DMS53 treated with DMSO at 0.1 percent for 48 hours (cell line): ENCODE measurements around the gene LTN1.
"Not testable (repeated sequence)": the region's sequence is repeated elsewhere in the genome, so short reads cannot be mapped to it uniquely, and the experiment has no call there.

Experiments used
- DNase-seq: peaks from one replicate; lab custom pipeline; 2025; ENCODE audit not compliant: unreplicated experiment; lab: John Stamatoyannopoulos, UW

The LTN1 gene

DNA sequence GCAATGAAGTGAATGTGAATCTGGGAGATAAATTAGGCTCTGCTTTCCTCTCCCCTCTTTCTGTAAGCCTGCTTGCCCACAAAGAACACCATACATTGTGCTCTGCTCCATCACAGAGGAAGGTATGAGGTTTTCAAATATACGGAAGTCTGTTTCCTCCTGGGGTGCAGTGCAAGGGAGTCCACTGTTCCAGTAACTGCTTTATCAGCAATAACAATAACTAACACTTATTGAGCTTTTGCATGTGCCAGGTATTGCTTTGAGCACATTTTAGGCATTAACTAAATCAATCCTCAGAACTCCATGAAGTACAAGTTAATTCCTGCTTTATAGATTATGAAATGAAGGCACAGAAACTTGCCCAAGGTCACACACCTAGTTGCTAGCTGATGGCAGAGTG is 10.0 kb downstream of the LTN1 start:
- DNase-seq = no peak

DNA sequence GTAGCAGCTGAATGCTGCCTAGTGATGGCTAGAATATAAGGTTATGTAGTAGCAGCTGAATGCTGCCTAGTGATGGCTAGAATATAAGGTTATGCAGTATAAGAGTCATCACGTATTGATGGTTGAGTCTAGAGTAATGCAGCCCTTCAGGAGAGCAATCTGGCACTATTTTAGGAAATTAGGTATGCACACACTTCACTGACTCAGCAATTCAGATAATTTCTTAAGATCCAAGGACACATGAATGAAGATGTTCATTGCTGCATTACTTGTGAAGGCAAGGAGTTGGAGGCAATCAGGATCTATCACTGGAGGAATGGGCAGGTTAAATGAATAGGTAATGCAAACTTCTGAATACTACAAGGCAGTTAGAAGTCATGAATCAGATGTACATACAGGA is 13.6 kb downstream of the LTN1 start:
- no peak for DNase-seq

DNA sequence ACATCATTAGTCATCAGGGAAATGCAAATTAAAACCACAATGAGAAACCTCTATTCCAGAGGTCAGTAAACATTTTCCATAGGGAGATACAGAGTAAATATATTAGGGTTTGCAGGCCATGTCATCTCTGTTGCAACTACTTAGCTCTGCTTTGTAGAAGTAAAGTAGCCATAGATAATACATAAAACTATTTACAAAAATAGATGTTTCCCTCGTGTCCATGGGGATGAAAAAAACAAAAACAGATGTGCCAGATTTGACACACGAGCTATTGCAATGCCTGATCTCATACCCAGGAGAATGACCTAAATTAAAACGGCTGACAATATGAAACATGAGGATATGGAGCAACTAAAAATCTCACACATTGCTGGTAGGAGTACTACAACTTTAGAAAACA is 17.3 kb downstream of the LTN1 start:
- DNase-seq = no peak

DNA sequence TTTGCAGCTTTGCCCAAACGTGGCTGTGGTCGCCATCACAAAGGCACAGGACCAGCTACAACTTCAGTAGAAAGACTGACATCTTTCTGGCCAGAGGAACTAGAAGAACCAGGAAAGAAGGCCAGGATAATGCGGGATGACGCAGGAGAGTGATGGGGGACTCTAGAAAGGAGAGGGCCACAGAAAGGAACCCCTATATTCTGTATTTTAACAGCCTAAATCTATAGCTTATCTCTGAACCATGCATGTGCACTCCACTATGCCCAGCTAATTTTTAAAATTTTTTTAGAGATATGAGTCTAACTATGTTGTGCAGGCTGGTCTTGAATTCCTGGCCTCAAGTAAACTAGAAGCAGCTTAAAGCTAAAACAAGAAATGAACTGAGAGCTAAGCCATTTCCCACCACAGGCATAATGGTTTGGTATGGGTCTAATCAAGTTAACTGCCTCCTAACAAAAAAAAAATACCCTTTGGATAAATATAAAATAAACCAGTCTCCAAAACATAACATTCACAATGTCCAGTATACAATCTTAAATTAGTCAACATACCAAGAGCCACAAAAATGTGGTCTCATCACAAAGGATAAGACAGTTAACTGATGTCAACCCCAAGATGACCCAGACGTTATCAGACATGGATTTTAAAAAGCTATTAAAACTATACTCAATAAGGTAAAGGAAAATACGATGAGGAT is 18.0 kb downstream of the LTN1 start:
- DNase-seq = no peak

DNA sequence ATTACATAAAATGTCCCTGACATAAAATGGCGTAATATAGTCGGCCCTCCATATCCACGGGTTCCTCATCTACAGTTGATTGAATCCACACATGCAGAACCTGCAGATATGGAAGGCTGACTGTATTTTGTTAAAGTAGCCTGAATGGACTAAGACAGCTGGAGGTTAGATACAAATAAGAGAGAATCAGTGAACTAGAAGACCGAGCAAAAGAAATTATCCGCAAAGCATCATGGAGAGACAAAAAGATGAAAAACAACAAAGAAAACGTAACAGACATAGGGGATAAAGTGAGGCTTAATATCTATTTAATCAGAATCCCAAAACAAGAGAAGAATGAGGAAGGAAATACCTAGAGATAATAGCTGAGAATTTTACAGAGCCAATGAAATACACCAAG is 20.3 kb downstream of the LTN1 start:
- DNase-seq = no peak

DNA sequence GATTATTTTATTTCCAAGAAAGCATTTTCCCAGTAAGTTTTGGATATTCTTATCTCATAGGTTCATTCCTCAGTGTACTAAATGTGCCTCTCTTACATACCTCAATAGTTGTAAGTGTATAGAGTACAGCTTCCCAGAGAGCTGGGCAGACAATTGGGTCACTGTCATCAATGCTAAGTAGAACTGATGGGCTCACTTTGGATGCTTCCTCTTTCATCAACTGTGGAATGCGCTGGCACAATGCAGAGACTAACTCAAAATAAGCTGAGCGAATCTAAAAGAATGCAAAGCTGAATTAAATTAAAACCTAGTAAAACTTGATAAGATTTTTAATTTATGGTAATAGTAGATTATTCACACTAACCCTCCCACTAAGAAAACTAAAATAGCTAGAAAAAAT is 21.5 kb downstream of the LTN1 start:
- no peak for DNase-seq

DNA sequence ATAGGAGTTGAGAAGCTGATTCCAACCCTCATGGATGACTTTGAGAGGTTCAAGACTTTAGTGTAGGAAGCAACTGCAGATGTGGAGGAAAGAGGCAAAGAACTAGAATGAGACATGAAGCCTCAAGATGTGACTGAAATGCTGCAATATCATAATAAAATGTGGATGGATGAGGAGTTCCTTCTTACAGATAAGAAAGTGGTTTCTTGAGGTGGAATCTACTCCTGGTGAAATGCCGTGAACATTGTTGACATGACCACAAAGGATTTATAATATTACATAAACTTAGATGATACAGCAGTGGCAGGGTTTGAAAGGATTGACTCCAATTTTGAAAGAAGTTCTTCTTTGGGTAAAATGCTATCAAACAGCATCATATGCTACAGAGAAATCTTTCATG is 28.8 kb downstream of the LTN1 start:
- DNase-seq = no peak

DNA sequence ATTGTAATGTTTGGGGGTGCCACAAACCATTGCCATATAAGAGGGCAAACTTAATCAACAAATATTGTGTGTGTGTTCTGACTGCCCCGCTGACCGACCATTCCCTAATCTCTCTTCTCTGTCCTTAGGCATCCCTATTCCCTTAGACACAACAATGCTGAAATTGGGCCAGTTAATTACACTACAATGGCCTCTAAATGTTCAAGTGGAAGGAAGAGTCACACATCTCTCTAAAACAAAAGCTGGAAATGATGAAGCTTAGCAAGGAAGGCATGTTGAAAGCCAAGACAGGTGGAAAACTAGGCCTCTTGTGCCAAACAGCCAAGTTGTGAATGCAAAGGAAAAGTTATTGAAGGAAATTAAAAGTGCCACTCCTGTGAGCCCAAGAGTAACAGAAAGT is 30.2 kb downstream of the LTN1 start:
- no peak for DNase-seq

DNA sequence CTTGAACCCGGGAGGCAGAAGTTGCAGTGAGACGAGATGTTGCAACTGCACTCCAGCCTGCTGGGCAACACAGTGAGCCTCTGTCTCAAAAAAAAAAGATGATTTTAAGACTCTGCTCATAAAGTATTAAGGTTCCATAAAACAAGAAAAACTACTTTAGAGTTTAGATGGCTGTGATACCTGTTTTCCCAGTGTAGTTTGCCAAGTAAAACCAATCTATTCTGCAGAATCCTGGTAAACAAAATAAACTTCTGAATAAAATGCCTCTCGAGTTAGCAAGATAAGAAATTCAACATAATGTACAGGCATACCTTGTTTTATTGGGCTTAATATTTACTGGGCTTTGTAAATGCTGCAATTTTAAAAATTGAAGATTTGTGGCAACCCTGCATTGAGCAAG is 30.8 kb downstream of the LTN1 start:
- no peak for DNase-seq

DNA sequence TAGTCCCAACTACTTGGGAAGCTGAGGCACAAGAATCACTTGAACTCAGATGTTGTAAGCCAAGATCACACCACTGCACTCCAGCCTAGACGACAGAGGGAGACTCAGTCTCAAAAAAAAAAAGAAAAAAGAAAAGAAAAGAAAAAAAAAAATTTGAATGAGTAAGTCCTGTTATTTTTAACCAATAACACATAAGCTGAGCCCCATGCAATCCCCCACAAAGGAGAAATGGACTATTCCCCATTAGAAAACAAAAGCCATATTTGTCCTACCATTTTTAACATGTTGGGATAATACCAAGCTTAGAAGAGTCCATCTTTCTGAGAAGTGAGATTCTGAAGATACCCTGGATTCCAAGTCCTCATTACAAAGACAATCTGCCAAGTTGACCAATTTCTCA is 32.4 kb downstream of the LTN1 start:
- no peak for DNase-seq

DNA sequence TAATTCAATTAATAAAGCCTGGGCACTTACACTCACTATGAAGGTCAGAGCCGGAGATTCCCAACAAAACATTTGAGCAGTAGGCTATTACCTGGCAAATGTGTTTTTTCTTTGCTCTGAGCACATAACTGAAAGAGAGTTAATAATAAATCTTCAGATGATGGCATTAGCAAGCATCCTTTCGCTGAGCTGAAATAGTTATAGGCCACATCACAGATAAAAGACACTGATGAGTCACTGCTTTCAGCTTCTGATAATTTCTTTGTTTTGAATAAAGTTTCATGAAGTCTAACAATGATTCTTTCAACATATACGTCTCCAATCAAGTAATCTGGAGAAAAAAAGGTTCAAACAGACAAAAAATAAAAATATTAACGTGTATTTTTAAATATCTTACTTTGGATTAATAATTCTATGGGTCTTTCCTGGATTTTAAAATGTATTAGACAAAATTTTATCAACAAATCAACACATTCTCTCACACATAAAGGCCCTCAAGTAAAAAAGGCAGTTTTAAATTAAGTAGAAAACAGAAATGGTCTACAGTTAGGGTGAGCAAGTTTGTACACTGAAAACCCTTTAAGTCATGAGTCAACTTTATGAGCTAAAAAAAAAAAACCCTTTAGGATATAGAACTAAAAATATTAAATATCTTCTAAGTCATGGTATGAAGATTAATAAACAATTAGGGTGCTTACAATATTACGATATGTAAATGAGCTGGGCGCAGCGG is 33.1 kb downstream of the LTN1 start:
- no peak for DNase-seq

DNA sequence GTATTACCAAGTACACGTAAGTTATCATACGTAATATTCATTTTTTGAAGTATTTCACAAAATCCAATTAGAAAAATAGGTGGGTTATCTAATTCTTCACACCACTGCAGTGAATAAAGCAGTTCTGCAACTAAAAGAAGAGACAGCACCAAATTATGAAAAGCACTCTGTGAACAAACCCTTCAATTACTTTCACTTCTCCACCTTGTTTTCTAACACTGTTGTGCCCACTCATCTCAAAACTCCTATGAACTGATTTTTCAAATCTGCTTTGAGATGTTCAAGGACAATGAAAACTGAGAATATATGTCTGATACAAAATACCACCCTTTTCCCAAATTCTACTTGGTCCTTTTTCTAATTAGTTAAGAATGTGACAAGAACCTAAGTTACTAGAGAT is 39.4 kb downstream of the LTN1 start:
- DNase-seq = no peak

DNA sequence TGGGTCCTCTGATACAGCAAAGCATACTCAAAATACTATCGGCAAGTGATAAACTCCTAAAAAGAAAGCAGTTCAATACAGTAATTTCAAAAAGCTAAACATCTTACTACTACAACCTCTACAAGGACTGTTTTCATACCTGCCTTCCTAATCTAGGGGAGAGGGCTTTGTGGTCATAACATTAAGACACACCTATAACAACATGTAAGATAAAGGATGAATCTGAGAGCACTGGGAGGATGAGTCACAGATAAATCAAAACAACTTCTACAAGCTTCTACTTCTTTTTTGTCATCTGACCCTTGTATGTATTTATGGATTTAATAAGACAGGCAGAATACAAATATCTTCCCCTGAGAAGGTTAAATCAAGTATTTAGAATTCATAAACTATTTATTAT is 40.0 kb downstream of the LTN1 start:
- no peak for DNase-seq

DNA sequence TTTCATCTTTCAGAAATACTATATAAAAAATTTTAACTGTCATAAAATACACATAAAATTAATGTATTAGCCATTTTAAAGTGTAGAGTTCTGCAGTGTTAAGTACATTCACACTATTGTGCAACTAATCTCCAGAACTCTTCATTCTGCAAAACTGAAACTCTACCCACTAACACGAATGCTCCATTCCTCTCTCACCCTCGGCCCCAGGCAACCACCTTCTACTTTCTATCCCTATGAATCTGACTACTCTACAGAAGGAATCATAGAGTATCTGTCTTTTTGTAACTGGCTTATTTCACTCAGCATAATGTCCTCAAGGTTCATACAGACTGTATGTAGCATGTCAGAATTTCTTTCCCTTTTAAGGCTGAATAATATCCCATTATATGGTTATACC is 43.4 kb downstream of the LTN1 start:
- DNase-seq = no peak

DNA sequence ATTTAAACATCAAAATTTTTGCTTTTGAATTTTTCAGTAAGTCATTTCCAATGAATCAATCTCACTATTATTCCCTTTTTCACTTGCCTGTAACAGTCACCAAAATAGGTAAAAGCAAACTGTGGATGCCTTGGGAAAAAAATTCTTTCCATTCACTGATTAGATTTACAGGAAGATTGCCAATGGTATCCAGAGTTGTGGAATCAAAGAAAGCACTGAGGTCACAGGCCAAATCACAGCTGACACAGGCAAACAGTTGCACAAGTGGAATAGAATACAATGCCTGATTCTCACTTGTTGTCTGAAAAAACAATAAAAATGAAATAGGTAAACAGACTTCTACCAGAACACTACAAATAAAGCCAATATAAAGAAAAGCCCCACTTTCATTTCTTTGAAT is 48.4 kb downstream of the LTN1 start:
- no peak for DNase-seq

DNA sequence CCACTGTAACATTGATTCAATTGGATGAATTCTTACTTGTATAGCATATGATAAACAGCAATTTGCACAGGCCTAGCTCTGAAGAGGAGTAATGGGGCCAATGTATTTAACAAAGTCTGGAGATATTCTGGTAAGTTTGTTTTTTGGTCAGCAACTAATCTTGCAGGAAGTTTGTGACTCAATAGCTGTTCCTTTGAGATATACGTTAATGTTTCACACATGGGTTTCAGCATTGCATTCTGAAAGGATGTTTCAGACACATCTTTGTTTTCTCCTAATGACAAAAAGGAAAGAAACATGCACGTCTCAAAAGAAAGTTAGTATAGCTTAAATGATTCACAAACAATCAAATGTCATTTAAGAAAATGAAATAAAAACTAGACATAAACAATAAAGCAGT is 49.0 kb downstream of the LTN1 start:
- DNase-seq = no peak

DNA sequence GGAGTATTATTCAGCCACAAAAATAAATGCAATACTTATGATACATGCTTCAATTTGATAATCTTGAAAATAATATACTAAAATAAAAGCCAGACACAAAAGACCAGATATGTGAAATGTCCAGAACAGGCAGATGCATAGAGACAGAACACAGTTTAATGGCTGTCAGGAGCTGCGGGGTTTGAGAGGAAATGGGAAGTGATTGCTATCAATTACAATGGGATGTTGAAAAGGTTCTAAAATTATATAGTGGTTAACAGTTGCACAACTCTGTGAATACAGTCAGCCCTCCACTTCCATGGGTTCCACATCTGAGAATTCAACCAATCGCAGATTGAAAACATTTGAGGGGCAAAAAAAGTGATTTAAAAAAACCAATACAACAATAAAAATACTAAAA is 54.0 kb downstream of the LTN1 start:
- DNase-seq = no peak

DNA sequence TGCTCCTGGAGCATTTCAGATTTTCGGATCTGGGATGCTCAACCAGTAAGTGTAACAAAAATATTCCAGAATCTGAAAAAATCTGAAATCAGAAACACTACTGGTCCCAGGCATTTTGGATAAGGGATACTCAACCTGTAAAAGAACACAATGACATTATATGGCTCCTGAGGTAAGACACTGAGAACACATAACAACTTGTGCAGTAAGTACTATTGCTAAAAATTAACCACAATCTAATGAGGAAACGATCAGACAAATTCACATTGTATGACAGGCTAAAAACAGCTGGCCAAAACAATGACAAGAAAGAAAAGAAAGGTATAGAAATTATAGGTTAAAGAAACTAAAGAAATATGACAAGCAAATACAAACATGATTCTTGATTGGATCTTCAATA is 54.9 kb downstream of the LTN1 start:
- no peak for DNase-seq

DNA sequence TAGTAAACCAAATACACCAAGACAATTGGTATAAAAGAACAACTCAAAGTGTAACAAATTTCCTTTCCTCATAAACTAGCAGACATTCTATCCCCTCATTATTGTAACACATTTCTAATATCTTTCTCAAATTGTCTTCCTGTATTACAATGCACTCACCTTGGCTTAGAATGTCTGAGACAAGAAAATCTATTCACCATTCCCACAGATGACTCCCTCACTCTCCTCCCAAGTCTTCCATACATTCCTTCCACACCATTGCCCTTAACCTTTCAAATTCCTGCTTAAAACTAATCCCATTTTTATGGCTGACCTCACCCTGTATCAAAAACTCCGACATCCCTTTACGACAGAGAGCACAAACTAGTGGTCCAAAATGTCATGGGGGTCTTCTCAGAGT is 56.0 kb downstream of the LTN1 start:
- no peak for DNase-seq

DNA sequence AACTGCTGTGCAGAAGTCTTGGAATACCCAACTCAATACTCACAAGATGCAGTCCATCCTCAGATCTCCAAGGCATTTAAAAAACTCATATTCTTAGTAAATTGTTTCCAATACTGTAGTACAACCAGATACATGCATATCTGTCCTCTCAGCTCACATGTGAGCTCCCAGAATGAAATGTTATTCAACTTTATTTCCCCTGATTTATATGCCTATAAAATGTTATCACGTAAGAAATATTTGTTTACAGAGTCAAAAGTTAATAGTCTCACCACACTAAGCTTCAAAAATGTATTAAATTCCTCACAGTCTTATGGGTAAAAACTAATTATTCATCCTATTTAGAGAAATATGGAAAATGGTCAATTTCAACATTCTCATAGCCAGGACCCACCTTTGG is 56.6 kb downstream of the LTN1 start:
- no peak for DNase-seq

DNA sequence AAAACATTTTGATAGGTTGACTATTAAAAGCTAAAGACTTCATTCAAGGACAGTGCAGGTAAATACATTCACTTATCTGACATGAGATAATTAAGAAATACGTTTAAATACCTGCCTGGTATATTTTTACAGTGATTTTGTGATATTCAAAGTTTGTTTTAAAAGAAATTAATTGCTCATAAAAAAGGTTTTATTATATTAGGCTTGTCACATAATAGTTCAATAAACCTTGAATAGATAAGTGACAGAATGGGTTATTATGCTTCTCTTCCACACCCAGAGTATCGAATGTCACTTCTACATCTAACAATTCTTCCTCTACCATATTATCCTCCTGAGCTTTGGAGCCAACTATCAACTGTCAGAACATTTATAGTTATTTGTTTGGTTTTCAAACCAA is 60.0 kb downstream of the LTN1 start:
- no peak for DNase-seq

DNA sequence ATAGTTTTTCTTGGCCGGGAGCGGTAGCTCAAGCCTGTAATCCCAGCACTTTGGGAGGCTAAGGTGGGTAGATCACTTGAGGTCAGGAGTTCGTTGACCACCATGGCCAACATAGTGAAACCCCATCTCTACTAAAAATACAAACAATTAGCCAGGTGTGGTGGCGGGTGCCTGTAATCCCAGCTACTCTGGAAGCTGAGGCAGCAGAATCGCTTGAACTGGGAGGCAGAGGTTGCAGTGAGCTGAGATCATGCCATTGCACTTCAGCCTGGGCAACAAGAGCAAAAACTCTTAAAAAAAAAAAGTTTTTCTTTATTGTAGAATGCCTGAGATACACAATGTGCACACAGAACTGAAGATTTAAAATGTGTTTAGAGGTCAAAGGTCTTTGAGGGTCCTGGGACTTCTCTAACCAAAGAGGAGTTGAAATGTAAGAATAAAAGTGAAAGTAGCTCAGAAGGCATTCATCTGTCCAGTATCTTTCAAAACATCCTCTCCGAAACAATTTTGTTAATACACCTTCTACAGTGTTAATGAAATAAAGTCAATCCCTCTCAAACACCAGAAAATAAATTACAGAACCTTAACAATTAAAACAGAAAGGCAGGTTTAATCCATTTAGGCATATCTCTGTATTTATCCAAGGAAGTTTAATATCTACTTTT is 60.8 kb downstream of the LTN1 start:
- DNase-seq = not testable (repeated sequence)
